ENCODE data around the gene DDX4. TPM values are rescaled to one million over a fixed set of nuclear protein-coding genes. Genes with fewer than 3 reads are reported as not detected.
"Not testable (repeated sequence)": the region's sequence is repeated elsewhere in the genome, so short reads cannot be mapped to it uniquely, and the experiment has no call there.

DDX4 gene
- polyA plus RNA-seq (ENCODE audit: insufficient read length), result 0.12 TPM
- long read RNA-seq, donor 1, result 0 reads
- long read RNA-seq, donor 2, result 0 reads
- long read RNA-seq, donor 3, result 0 reads
- long read RNA-seq, donor 4, result 0 reads
- long read RNA-seq, donor 5, result 0 reads
- long read RNA-seq, donor 6, result 0 reads
- long read RNA-seq, donor 7, result 0 reads
- long read RNA-seq, donor 8, result 0 reads

- no peak for DNase-seq
These were observed at the start of gene DDX4 for GRCh38 chr5:55737793-55738192. DDX4 (plus strand) TSS chr5:55738061; CDS start chr5:55738964, 903 bp downstream.

DNA sequence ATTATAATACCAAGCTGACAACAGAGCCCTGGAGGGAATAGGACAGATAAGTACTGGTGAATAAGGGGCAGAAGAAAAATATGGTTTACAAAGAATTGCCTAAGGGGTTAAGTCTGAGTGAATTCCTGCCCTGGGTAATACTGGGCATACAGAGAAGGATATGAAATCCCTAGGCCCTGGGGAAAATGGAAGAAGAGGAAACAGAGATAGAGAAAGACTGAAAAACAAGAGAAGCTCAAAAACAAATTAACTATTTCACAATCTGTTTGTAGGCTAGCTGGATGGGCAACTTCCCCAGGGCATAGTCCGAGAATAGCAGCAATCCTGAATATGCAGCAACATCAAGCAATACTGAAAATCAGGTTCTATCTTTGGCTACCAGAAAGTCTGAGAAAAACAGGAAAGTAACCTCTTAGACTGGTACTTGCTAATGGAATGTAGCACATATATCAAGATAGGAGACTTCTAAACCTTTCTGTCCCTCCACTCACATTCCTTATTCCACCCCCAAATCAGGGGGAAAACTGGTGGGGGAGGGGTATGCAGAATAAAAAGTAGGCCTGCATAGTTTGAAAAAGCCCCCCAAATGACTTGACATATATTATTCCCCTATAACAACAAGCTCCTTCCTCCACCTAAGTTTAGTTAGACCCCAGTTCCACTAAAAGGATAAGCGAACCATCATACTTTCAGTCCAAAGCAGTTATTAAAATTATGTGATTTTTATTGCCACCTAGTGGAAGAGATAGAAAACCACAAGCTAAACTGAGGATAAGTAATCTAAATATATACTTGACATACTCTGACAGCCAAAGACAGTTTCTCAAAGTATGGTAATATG lies 46.4 kb upstream of the DDX4 start:
- peak; percentile 52 for DNase-seq

DNA sequence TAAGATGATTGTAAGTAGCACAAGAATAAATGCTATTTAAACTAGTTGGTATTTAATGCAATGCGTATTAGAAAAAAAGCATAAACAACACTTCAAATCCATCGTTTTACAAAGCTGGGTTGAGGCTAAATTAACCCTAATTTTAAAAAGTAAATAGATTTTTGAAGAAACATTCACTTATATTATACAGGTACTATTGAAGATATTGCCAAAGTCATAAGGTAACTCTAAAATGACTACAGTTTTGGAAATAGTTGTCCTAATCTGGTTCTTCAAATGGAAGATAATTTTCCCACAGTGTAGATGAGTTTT lies 45.8 kb upstream of the DDX4 start:
- no peak for DNase-seq

GRCh38 chr5:55692509-55692908 lies 45.4 kb upstream of the DDX4 start:
- DNase-seq, result no peak

DNA sequence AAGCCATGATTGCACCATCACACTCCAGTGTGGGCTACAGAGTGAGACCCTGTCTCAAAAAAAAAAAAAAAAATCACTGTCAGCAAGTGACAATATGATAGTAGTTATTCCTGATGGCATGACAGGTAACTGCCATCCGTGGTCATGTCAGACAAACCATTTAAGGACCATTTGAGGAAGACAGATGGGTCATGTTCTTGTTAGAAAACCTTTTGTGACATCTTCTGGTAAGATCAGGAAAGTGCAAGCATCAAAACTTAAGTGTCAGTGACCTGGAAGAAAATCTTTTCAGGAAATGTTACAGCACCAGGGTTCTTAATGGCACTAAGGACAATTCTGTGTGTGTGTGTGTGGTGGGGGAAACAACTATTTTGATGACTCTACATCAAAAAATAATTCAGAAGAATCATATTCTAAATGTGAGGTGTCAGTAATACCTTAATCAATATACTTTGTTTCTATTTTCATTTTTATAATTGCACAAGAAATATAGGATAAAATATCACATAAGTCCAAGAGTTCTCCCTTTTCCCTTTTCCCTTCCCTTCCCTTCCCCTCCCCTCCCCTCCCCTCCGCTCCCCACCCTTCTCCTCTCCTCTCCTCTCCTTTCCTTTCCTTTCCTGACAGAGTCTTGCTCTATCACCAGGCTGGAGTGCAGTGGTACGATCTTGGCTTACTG lies 43.6 kb upstream of the DDX4 start:
- no peak for DNase-seq

GRCh38 chr5:55696704-55697103 lies 41.2 kb upstream of the DDX4 start:
- not testable (repeated sequence) for DNase-seq

GRCh38 chr5:55699041-55699688 lies 38.7 kb upstream of the DDX4 start:
- no peak for DNase-seq

DNA sequence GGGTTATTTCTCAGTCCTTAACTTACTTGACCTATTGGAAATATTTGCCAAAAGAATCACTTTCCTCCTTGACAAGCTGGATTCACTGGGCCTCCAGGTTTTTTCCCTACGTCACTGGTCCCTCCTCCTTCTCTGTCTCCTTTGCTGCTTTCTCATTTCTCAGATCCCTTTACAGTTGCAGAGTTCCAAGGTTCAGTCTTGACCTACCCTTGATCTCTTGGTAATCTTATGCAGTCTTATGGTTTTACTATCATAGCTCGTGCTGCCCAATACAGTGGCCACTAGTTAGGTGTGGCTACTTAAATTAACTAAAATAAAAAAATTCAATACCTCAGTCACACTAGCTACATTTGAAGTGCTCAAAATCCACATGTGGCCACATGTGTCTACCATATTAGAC lies 37.1 kb upstream of the DDX4 start:
- no peak for DNase-seq

DNA sequence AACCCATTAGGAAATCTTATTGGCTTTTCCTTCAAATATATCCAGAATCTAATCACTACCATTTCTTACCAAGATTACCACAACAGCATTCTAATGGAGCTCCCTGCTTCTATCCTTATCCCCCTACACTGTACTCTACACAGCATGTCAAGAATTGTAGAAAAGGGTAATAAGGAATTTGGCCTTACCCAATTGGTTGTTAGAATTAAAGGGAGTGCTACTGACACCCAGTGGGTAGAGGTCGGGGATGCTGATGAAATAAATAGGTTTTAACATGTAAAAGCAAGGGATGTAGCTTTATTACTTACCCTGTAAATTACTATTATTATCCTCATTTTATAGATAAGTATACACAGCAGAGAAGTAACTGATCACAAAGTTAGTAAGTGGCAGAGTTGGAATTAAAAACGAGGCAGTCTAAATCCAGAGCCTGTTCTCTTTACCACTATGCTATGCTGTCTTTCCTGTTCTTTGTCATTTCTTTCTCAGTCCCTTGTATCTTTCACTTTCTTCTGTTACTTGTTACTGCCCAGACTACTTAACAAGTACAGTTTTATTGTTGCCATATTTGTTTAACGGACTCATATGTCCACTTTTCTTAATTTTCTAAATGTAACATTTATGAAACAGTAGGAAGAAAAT lies 36.3 kb upstream of the DDX4 start:
- no peak for DNase-seq

GRCh38 chr5:55702598-55703345 lies 35.1 kb upstream of the DDX4 start:
- no peak for DNase-seq

GRCh38 chr5:55706230-55706629 lies 31.6 kb upstream of the DDX4 start:
- DNase-seq, result no peak

DNA sequence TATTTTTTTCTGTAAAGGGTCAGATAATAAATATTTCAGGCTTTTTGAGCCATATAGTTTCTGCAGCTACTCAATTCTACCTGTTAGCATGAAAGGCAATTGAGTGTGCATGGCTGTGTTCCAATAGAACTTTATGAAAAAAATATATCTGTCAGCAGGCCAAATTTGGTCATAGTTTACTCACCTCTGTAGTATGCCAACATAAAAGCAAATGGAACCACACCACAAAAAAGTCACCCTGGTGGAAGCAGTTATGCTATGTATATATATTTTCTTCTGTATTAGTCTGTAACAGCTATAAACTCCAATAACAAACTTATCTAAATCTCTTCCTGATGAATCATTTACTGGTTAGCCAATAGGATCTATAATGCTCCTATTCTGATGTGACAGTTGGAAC lies 29.1 kb upstream of the DDX4 start:
- DNase-seq, result no peak

- DNase-seq, result no peak
These were observed 26.3 kb upstream of the DDX4 start for GRCh38 chr5:55711507-55712022.

- DNase-seq, result peak; percentile 93
These were observed 25.6 kb upstream of the DDX4 start, which contains the start of gene SLC38A9 for GRCh38 chr5:55712023-55712859. SLC38A9 (minus strand) TSS chr5:55712324; CDS start chr5:55697958, 14,366 bp downstream.

DNA sequence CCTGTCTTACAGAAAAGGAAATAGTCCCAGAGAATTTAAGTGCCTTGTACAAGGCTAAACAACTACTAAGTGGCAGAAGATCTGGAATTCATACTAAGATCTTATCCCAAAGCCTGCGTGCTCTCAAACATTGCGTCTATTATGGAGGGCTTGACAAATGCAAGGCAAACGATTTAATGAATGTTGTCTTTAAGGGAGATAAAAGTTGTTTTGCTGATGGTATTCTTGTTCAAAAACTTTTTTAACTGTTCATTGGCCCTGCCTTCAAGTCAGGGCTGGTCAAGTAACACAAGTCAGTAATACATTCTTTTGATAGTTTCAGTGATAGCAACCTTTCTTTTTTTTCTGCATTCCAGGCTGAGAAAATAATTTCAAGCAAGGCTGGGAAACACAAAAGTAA lies 24.0 kb upstream of the DDX4 start:
- no peak for DNase-seq

DNA sequence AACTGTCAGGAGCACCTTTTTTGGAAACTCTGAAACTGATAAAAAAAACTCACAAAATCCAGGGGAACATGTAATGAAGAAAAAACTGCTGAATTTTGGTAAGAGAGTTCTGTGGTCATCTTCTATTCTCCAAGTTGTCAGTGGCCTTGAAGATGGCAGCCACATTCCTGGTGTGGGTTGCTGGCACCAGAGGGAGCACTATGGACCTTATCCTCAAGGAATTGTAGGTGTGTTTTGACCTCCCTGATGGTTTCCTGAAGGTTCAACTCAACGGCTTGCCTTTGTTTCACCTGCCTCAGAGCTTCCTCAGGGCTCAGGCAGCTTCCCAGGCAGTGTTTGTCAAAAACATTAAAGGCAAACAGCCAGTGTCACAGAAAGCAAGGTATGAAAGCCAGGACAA lies 23.5 kb upstream of the DDX4 start:
- no peak for DNase-seq

- DNase-seq, result no peak
These were observed 23.1 kb upstream of the DDX4 start for GRCh38 chr5:55714749-55715148.

- DNase-seq, result no peak
These were observed 22.3 kb upstream of the DDX4 start for GRCh38 chr5:55715519-55716078.

GRCh38 chr5:55719026-55719425 lies 18.8 kb upstream of the DDX4 start:
- DNase-seq, result not testable (repeated sequence)

- DNase-seq, result no peak
These were observed 17.6 kb upstream of the DDX4 start for GRCh38 chr5:55720188-55720703.
